ENCODE measurements around the gene ZNF407. TPM values are rescaled to one million over a fixed set of nuclear protein-coding genes. Genes with fewer than 3 reads are reported as not detected.

ZNF407 gene
- total and polyA plus RNA-seq, 8 donors = 2.1 to 49.0 (median 14.6) TPM

- Histone ChIP-seq H3K36me3 (peaks cover 0 to 4% (median 0%) of the 10 kb centered on the region in 4 donors), H3K9me3 (no peaks in the 10 kb centered on the region), H3K27me3 (no peaks in the 10 kb centered on the region), H3K27ac (no peak overlapping the region), H3K4me1 (no peaks in the 10 kb centered on the region), H3K4me3 (no peak overlapping the region)
- intact Hi-C loops (cut with DNase I; ENCODE audit: low total_unique reads) = no loop called here
- TF ChIP-seq CTCF (IDR thresholded peaks at IDR 0.05) = no peak
- TF ChIP-seq EP300 (IDR thresholded peaks at IDR 0.05) = no peak
- no peak for TF ChIP-seq POLR2A (IDR thresholded peaks at IDR 0.05)
- TF ChIP-seq POLR2AphosphoS5 (IDR thresholded peaks at IDR 0.05) = no peak
- no peak for DNase-seq
- whole genome bisulfite sequencing, 5 donors = 92 to 97% (median 95%) methylated on average over 8 of the region's 8 CpGs
These were observed 191.4 kb downstream of the ZNF407 start for GRCh38 chr18:74789078-74789477.

- WGBS, 5 donors = 89 to 100% (median 92%) methylated on average over 1 of the region's 1 CpG
- no peak for TF ChIP-seq POLR2A (IDR thresholded peaks at IDR 0.05)
- TF ChIP-seq EP300 (IDR thresholded peaks at IDR 0.05) = no peak
- TF ChIP-seq CTCF (IDR thresholded peaks at IDR 0.05) = no peak
- no peak for TF ChIP-seq POLR2AphosphoS5 (IDR thresholded peaks at IDR 0.05)
- Histone ChIP-seq H3K4me3 (no peak overlapping the region), H3K9me3 (no peaks in the 10 kb centered on the region), H3K27ac (no peak overlapping the region), H3K27me3 (no peaks in the 10 kb centered on the region), H3K36me3 (peaks cover 0 to 4% (median 0%) of the 10 kb centered on the region in 4 donors), H3K4me1 (no peaks in the 10 kb centered on the region)
- no peak for DNase-seq
- intact Hi-C loops (cut with DNase I; ENCODE audit: low total_unique reads) = no loop called here
These were observed 192.8 kb downstream of the ZNF407 start for GRCh38 chr18:74790451-74790850.

GRCh38 chr18:74791501-74792194 lies 194.0 kb downstream of the ZNF407 start:
- H3K4me3 ChIP-seq = no peak overlapping the region
- no peaks in the 10 kb centered on the region for H3K27me3 ChIP-seq
- 84 to 98% (median 97%) methylated on average over 8 of the region's 8 CpGs for WGBS, 5 donors
- TF ChIP-seq CTCF (IDR thresholded peaks at IDR 0.05) = no peak
- TF ChIP-seq EP300 (IDR thresholded peaks at IDR 0.05) = no peak
- no peak overlapping the region for H3K27ac ChIP-seq
- H3K4me1 ChIP-seq = peaks cover 0 to 2% (median 0%) of the 10 kb centered on the region in 4 donors
- no peak for DNase-seq
- intact Hi-C loops (cut with DNase I; ENCODE audit: low total_unique reads) = no loop called here
- H3K36me3 ChIP-seq = peaks cover 0 to 4% (median 0%) of the 10 kb centered on the region in 4 donors
- no peaks in the 10 kb centered on the region for H3K9me3 ChIP-seq

GRCh38 chr18:74793746-74794145 lies 196.1 kb downstream of the ZNF407 start:
- Histone ChIP-seq H3K4me1 (peaks cover 0 to 14% (median 8%) of the 10 kb centered on the region in 4 donors), H3K36me3 (peaks cover 0 to 4% (median 0%) of the 10 kb centered on the region in 4 donors), H3K9me3 (no peaks in the 10 kb centered on the region), H3K27ac (no peak overlapping the region), H3K4me3 (no peak overlapping the region), H3K27me3 (no peaks in the 10 kb centered on the region)
- intact Hi-C loops (cut with DNase I; ENCODE audit: low total_unique reads) = no loop called here
- no peak for TF ChIP-seq EP300 (IDR thresholded peaks at IDR 0.05)
- TF ChIP-seq CTCF (IDR thresholded peaks at IDR 0.05) = no peak
- TF ChIP-seq POLR2A (IDR thresholded peaks at IDR 0.05) = no peak
- TF ChIP-seq POLR2AphosphoS5 (IDR thresholded peaks at IDR 0.05) = no peak
- 76 to 84% (median 78%) methylated on average over 9 of the region's 9 CpGs for WGBS, 5 donors
- DNase-seq = no peak

Data from stomach (tissue), 9 donors.